Astrocyte of the spinal cord (primary cell): ENCODE measurements around the gene CFD.
"Not testable (repeated sequence)": the region's sequence is repeated elsewhere in the genome, so short reads cannot be mapped to it uniquely, and the experiment has no call there.

Source experiments
- DNase-seq: peaks from one replicate; pipeline ENCODE4 v3.0.0; 2011; ENCODE audit warnings: low read depth, low spot score
- H3K4me3 ChIP-seq: 2 replicates; pipeline ENCODE4 v1.5.1; 2011; ENCODE audit warnings: low read depth, mild to moderate bottlenecking, low read length, moderate library complexity
- CTCF ChIP-seq: IDR thresholded peaks from 2 replicates; pipeline ENCODE4 v1.5.1; 2012; ENCODE audit warnings: low read depth, mild to moderate bottlenecking, low read length, inconsistent platforms
- in situ Hi-C: cut with HindIII; loops from 2 replicates; pipeline ENCODE4 v1.10.0; 2017; ENCODE audit warnings: low sequenced_read_pairs

CFD gene

GRCh38 chr19:887599-887998 lies 28.1 kb downstream of the CFD start:
- no peak overlapping the region for H3K4me3 ChIP-seq
- TF ChIP-seq CTCF: no peak
- in situ Hi-C loops: no loop called here
- no peak for DNase-seq

- DNase-seq: no peak
- no peak overlapping the region for H3K4me3 ChIP-seq
- in situ Hi-C loops: no loop called here
- TF ChIP-seq CTCF: no peak
Measured at GRCh38 chr19:888581-889385, 29.3 kb downstream of the CFD start.

DNA sequence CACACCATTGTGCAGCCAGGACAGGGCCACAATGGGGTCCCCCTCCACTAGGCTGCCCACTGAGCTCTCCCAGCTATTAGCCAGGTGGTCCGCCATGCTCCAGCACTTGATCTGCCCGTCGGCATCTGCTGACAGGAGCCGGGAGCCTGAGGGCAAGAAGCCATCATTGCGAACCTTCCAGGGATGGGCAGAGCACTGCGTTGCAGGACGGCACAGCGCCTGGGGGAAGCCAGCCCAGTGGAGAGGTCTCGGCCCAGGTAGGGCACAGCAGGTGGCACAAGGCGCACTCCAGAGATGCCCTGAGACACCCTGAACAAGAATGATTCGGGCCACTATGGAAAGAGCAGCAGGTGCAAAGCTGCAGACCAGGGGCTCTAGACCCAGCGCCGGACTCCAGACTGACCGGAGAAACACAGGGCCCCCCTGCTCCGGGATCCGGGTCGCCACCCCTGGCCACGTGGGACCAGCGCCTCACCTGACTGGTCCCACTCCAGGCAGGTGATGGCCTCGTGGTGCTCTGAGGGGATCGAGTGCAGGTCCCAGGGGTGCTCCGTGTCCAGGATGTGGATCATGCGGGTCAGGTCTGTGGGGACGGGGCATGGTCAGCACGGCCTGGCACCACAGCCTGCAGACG lies 30.3 kb downstream of the CFD start:
- in situ Hi-C loops: no loop called here
- DNase-seq: no peak
- no peak overlapping the region for H3K4me3 ChIP-seq
- no peak for TF ChIP-seq CTCF

GRCh38 chr19:890831-891230 lies 31.4 kb downstream of the CFD start:
- no peak for TF ChIP-seq CTCF
- in situ Hi-C loops: no loop called here
- no peak for DNase-seq
- no peak overlapping the region for H3K4me3 ChIP-seq

- in situ Hi-C loops, DNase-seq: not testable (repeated sequence)
- peak overlapping the region; percentile 91 for H3K4me3 ChIP-seq
Measured at GRCh38 chr19:891421-892200, 32.1 kb downstream of the CFD start.

- peak overlapping the region; percentile 91 for H3K4me3 ChIP-seq
- TF ChIP-seq CTCF: no peak
- no peak for DNase-seq
- in situ Hi-C loops: no loop called here
Measured at GRCh38 chr19:892243-892893, 32.9 kb downstream of the CFD start.
